ENCODE data around the gene OTUD5. TPM values are rescaled to one million over a fixed set of nuclear protein-coding genes. Genes with fewer than 3 reads are reported as not detected.

Gene OTUD5
- total RNA-seq, 1 donor from 2014 or later: 40.0 TPM

GRCh38 chrX:48972220-48973164 lies 15.1 kb upstream of the OTUD5 start:
- DNase-seq (ENCODE audit: low spot score): no peak

GRCh38 chrX:48971249-48972219 lies 14.1 kb upstream of the OTUD5 start, which contains the start of gene KCND1:
Gene KCND1 (minus strand): TSS chrX:48971844. CDS start chrX:48970271, 1,573 bp downstream.
- DNase-seq (ENCODE audit: low spot score): no peak

- DNase-seq (ENCODE audit: low spot score): no peak
Measured at GRCh38 chrX:48969471-48969870, 12.1 kb upstream of the OTUD5 start.

GRCh38 chrX:48968377-48968776 lies 11.0 kb upstream of the OTUD5 start:
- no peak for DNase-seq (ENCODE audit: low spot score)

GRCh38 chrX:48966796-48967579 lies 9.6 kb upstream of the OTUD5 start:
- no peak for DNase-seq (ENCODE audit: low spot score)

GRCh38 chrX:48965959-48966358 lies 8.6 kb upstream of the OTUD5 start:
- no peak for DNase-seq (ENCODE audit: low spot score)

GRCh38 chrX:48961585-48962091 lies 4.2 kb upstream of the OTUD5 start:
- DNase-seq (ENCODE audit: low spot score): no peak

GRCh38 chrX:48960291-48960690 lies 2.9 kb upstream of the OTUD5 start:
- no peak for DNase-seq (ENCODE audit: low spot score)

- no peak for DNase-seq (ENCODE audit: low spot score)
Measured at GRCh38 chrX:48958635-48959094, 1.3 kb upstream of the OTUD5 start.

- peak; percentile 97 for DNase-seq (ENCODE audit: low spot score)
Measured at GRCh38 chrX:48957827-48958634, 624 bp upstream of the OTUD5 start.

- DNase-seq (ENCODE audit: low spot score): no peak
Measured at GRCh38 chrX:48956728-48957414, 536 bp downstream of the OTUD5 start.

GRCh38 chrX:48948589-48948988 lies 8.8 kb downstream of the OTUD5 start:
- no peak for DNase-seq (ENCODE audit: low spot score)

DNA sequence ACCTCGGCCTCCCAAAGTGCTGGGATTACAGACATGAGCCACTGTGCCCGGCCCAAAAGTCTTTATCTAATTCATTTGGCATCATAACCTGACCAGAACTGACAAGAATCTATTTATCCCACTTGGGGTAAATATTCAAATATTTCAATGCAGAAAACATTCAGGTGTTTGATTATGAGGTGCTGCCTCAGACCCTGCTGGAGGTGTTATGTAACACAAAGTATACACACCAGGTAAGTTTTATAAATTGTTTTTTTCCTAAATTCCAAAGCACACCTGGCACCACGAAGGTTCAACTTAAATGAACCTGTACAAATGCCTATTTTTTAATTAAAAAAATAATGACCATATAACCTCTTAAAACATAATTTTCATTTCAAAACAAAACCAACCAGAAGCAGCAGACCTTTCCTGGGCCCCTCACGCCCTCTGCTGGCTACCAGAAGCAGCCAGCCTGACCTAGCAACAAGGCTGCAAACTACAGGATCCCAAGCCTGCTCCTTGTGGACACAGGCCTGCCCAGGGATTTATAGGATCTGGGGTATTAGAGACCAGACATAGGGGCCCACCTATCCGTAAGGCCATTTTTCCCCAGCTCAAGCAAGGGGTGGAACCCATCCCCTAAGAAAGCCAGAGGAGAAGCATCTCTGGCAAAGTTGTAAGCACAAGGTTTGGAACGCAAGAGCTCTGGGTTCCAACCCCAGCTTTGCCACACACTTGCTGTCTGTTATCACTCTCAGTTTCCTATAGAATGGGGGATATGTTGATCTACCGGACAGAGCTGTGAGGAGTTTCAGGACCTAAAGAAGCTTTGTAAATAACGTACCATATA lies 11.7 kb downstream of the OTUD5 start:
- no peak for DNase-seq (ENCODE audit: low spot score)

DNA sequence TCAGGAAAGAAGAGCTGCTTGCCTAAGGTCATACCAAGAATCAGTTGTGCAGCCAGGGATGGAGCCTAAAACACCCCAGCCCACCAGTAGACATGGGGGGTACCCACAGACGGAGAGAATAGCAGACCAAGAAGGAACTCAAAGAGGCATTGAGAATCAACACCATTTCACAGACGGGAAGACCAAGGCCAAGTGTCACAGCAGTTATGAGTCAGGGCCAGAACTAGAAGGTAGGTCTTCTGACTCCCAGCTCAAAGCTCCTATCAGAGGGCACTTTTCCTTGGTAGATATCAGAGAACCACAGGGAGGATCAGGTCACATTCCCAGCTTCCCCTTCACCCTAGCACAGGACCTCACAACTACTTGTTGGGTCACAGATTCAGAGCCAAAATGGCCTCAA lies 14.5 kb downstream of the OTUD5 start:
- no peak for DNase-seq (ENCODE audit: low spot score)

DNA sequence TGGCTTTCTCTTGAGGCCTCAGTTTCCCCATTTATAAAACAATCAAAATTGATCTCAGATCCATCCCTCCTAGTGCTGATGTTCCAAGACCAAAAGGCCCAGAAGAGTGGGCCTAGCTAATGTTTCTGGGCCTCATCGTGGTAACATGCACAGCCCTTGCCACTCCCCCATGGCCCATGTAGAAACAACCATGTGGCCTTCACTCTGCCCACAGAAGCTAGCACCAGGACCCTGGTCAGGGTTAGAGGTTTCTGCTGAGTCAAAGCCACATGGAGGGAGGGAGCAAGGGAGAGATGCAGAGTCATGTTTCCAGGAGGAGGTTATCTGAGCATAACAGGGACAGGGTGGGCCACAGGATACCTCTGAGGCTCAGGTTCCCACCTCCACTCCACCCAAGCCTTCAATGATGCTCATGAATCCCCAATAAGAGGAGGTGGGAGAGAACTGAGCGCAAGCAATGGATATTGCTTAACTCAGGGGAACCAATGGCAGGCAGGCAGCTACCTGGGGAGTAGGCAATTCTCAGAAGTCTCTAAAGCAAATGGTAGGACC lies 16.9 kb downstream of the OTUD5 start:
- no peak for DNase-seq (ENCODE audit: low spot score)

- no peak for DNase-seq (ENCODE audit: low spot score)
Measured at GRCh38 chrX:48939524-48940228, 17.7 kb downstream of the OTUD5 start.

DNA sequence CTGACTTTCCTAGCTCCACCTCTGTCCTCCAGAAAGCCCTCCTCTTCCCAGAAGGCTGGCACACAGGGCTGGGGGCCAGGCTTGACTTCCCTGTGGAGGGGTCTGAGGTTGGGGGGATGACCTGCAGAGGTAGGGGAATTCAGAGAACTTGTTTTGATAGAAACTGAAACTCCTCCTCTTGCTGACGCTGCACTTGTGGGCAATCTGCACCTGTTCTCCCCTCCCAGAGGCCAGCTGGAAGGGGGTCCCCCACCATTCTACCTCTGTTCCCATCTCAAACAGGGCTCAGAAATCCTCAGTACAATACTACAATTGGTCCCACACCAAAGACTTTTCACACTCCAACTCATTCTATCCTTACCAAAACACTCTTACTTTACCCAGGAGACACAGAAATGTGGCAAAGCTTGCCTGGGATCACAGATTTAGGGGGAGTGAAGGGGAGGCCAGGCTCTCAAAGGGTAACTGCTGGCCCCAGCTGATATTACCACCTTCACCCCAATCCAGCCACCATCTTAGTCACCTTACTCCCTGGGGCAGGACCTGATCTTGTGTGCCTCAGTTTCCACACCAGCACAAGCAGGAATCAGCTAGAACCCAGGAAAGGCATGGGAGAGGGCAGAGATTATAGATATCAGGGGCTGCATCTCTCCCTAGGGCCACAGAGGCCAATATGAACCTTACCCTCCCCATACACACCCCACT lies 18.5 kb downstream of the OTUD5 start:
- no peak for DNase-seq (ENCODE audit: low spot score)
